ENCODE data around the gene MYORG. TPM values are rescaled to one million over a fixed set of nuclear protein-coding genes. Genes with fewer than 3 reads are reported as not detected.

The MYORG gene
- total RNA-seq, 1 donor from 2014 or later: 1.3 TPM

DNA sequence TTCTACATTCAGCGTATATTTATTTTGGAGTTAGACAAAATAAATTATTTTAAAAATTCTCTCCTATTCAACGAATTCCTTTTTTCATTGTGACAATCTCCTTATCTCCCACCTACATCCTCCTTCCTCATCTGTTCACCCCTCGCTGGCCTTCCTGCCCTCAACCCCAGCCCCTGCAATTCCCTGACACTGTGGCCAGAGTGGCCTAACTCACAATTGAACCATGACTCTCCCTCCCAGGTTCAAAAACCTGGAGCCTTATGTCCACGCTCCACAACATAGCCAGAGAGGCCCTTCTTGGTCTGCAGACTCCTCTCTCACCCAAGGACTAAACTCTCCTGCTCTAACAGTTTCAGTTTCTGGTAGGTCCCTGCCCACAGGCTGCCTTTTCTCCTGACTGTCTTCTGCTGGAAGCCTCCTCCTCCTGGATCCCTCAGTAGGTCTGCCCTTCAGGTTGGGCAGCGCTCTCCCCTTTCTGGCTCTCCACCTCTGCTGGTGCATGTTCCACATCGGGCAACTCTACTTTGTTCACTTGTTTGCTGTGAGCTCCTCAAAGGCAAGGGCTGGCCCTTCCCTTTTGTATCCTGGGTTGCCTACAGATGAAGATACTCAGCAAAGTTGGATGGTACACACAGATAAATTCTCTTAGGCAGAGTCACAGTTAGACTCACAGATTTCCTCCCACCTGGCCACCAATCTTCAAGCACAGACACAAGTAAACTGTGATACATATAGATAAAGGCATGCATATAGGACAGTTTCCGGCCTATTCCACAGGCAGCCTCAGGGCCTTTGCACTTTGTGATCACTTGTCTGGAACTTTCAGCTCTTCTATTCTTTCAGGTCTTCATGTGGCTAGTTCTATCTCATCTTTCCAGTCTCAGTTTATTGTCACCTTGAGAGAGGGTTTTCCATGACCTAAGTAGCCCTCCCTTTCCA lies 19.8 kb upstream of the MYORG start:
- no peak for TF ChIP-seq CTCF (IDR thresholded peaks at IDR 0.05)
- no peak for DNase-seq (ENCODE audit: extremely low spot score, unreplicated experiment)

DNA sequence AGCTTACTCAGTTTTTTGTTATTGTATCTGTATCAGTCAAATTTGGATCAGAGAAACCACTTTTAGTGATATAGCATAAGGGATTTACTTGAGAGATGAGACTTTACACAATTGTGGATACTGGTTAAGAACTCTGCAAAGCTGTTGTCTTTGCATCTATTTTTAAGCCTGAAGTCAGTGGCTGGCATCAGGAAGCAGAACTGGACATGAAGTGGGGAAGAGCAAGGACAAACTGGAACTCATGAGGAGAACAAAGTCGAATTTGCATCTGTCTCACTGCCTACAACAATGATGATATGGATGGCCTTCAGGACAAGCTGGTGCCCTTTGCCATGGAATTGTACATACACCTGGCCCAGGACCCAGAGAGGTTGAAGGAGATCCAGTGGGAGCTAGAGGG lies 15.8 kb upstream of the MYORG start:
- no peak overlapping the region for H3K4me3 Mint-ChIP-seq (ENCODE audit: unreplicated experiment)
- no peak for TF ChIP-seq CTCF (IDR thresholded peaks at IDR 0.05)
- no peaks in the 10 kb centered on the region for H3K36me3 Mint-ChIP-seq (ENCODE audit: unreplicated experiment)
- DNase-seq (ENCODE audit: extremely low spot score, unreplicated experiment): peak; percentile 27
- H3K27ac Mint-ChIP-seq (ENCODE audit: unreplicated experiment): no peak overlapping the region
- H3K9me3 Mint-ChIP-seq (ENCODE audit: unreplicated experiment): no peaks in the 10 kb centered on the region
- no peaks in the 10 kb centered on the region for H3K4me1 Mint-ChIP-seq (ENCODE audit: unreplicated experiment)
- H3K27me3 Mint-ChIP-seq (ENCODE audit: unreplicated experiment): peaks cover 23% of the 10 kb centered on the region

More for the DNA sequence above, 19.8 kb upstream of the MYORG start:
- Mint-ChIP-seq H3K4me3 (ENCODE audit: unreplicated experiment) (no peak overlapping the region), H3K27me3 (ENCODE audit: unreplicated experiment) (peaks cover 11% of the 10 kb centered on the region), H3K9me3 (ENCODE audit: unreplicated experiment) (no peaks in the 10 kb centered on the region), H3K36me3 (ENCODE audit: unreplicated experiment) (peaks cover 11% of the 10 kb centered on the region), H3K27ac (ENCODE audit: unreplicated experiment) (no peak overlapping the region), H3K4me1 (ENCODE audit: unreplicated experiment) (no peaks in the 10 kb centered on the region)

- Mint-ChIP-seq H3K4me3 (ENCODE audit: unreplicated experiment) (no peak overlapping the region), H3K36me3 (ENCODE audit: unreplicated experiment) (no peaks in the 10 kb centered on the region), H3K4me1 (ENCODE audit: unreplicated experiment) (no peaks in the 10 kb centered on the region), H3K27ac (ENCODE audit: unreplicated experiment) (no peak overlapping the region), H3K27me3 (ENCODE audit: unreplicated experiment) (peaks cover 39% of the 10 kb centered on the region), H3K9me3 (ENCODE audit: unreplicated experiment) (no peaks in the 10 kb centered on the region)
- TF ChIP-seq CTCF (IDR thresholded peaks at IDR 0.05): no peak
- DNase-seq (ENCODE audit: extremely low spot score, unreplicated experiment): no peak
Observed at GRCh38 chr9:34387239-34387638, 10.5 kb upstream of the MYORG start.

DNA sequence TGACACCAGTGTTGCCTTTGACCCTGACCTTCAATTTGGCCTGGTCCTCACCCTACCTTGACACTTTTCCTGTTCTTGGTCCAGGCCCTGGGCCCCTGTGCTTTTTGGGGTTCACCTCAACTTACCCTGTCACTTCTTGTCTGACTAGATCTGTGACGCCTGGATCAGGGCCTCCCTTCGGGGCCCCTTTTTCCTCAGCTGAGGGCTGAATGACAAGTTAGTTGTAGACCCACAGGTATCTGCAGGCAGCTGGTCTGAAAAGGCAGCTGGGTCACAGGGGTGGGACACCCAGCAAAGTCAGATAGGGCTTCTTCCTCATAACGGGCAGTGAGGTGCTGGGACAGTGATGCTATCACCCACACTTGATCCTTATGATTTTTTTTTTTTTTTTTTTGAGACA lies 10.0 kb upstream of the MYORG start:
- no peak for TF ChIP-seq CTCF (IDR thresholded peaks at IDR 0.05)
- no peak overlapping the region for H3K27ac Mint-ChIP-seq (ENCODE audit: unreplicated experiment)
- DNase-seq (ENCODE audit: extremely low spot score, unreplicated experiment): no peak
- no peaks in the 10 kb centered on the region for H3K36me3 Mint-ChIP-seq (ENCODE audit: unreplicated experiment)
- no peaks in the 10 kb centered on the region for H3K4me1 Mint-ChIP-seq (ENCODE audit: unreplicated experiment)
- H3K4me3 Mint-ChIP-seq (ENCODE audit: unreplicated experiment): no peak overlapping the region
- H3K9me3 Mint-ChIP-seq (ENCODE audit: unreplicated experiment): no peaks in the 10 kb centered on the region
- peaks cover 35% of the 10 kb centered on the region for H3K27me3 Mint-ChIP-seq (ENCODE audit: unreplicated experiment)

- DNase-seq (ENCODE audit: extremely low spot score, unreplicated experiment): no peak
- TF ChIP-seq CTCF (IDR thresholded peaks at IDR 0.05): no peak
- H3K9me3 Mint-ChIP-seq (ENCODE audit: unreplicated experiment): no peaks in the 10 kb centered on the region
- H3K4me3 Mint-ChIP-seq (ENCODE audit: unreplicated experiment): no peak overlapping the region
- no peak overlapping the region for H3K27ac Mint-ChIP-seq (ENCODE audit: unreplicated experiment)
- no peaks in the 10 kb centered on the region for H3K36me3 Mint-ChIP-seq (ENCODE audit: unreplicated experiment)
- H3K4me1 Mint-ChIP-seq (ENCODE audit: unreplicated experiment): no peaks in the 10 kb centered on the region
- H3K27me3 Mint-ChIP-seq (ENCODE audit: unreplicated experiment): peaks cover 27% of the 10 kb centered on the region
Observed at GRCh38 chr9:34385561-34386230, 9.0 kb upstream of the MYORG start.
